ENCODE data around the gene SLC46A3. TPM values are rescaled to one million over a fixed set of nuclear protein-coding genes. Genes with fewer than 3 reads are reported as not detected.

The SLC46A3 gene
- polyA plus RNA-seq, 1 donor from 2014 or later, result 7.4 TPM

DNA sequence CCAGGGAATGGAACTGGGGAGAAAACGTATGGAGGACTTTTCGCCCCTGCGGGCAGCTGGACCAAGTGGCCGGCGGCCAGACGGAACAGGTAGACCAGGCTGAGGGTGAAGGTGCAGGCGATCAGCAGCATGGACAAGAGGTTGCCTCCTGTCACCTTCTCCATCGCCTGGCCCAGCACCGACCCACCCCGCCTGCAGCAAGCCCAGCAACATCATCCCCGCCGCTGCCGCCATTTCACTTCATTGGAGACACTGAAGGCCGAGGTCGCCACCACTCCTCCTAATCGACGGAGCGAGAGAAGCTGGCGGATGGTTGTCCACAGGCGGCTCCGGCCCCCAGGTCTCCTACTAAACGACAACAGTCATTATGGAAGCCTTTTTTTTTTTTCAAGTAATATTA, 5.0 kb upstream of the SLC46A3 start:
- Histone ChIP-seq H3K4me3 (ENCODE audit: low read length) (no peak overlapping the region), H3K4me2 (ENCODE audit: low read length) (no peak overlapping the region), H3K9me3 (ENCODE audit: low read length) (no peaks in the 10 kb centered on the region), H3K9ac (ENCODE audit: low read length) (no peak overlapping the region), H3K79me2 (replicated peaks; ENCODE audit: insufficient read depth, low read length) (no peaks in the 10 kb centered on the region), H2AFZ (ENCODE audit: low read depth, low read length) (no peak overlapping the region), H4K20me1 (ENCODE audit: insufficient read depth) (no peaks in the 10 kb centered on the region), H3K27ac (ENCODE audit: low read length) (no peak overlapping the region), H3K36me3 (ENCODE audit: insufficient read depth, low read length) (no peaks in the 10 kb centered on the region), H3F3A (ENCODE audit: insufficient read depth, low read length, poor library complexity, severe bottlenecking) (no peaks in the 10 kb centered on the region), H3K27me3 (ENCODE audit: insufficient read depth, low read depth, low read length) (no peaks in the 10 kb centered on the region), H3K9me2 (ENCODE audit: insufficient read depth, low read length) (no peaks in the 10 kb centered on the region)
- no peak for TF ChIP-seq TAF1 (IDR thresholded peaks at IDR 0.05; ENCODE audit: low read depth)
- no peak for TF ChIP-seq RAD21 (conservative IDR thresholded peaks at IDR 0.05)
- TF ChIP-seq, protein P1, sequence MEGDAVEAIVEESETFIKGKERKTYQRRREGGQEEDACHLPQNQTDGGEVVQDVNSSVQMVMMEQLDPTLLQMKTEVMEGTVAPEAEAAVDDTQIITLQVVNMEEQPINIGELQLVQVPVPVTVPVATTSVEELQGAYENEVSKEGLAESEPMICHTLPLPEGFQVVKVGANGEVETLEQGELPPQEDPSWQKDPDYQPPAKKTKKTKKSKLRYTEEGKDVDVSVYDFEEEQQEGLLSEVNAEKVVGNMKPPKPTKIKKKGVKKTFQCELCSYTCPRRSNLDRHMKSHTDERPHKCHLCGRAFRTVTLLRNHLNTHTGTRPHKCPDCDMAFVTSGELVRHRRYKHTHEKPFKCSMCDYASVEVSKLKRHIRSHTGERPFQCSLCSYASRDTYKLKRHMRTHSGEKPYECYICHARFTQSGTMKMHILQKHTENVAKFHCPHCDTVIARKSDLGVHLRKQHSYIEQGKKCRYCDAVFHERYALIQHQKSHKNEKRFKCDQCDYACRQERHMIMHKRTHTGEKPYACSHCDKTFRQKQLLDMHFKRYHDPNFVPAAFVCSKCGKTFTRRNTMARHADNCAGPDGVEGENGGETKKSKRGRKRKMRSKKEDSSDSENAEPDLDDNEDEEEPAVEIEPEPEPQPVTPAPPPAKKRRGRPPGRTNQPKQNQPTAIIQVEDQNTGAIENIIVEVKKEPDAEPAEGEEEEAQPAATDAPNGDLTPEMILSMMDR (IDR thresholded peaks at IDR 0.05; ENCODE audit: poor library complexity, severe bottlenecking), result no peak

DNA sequence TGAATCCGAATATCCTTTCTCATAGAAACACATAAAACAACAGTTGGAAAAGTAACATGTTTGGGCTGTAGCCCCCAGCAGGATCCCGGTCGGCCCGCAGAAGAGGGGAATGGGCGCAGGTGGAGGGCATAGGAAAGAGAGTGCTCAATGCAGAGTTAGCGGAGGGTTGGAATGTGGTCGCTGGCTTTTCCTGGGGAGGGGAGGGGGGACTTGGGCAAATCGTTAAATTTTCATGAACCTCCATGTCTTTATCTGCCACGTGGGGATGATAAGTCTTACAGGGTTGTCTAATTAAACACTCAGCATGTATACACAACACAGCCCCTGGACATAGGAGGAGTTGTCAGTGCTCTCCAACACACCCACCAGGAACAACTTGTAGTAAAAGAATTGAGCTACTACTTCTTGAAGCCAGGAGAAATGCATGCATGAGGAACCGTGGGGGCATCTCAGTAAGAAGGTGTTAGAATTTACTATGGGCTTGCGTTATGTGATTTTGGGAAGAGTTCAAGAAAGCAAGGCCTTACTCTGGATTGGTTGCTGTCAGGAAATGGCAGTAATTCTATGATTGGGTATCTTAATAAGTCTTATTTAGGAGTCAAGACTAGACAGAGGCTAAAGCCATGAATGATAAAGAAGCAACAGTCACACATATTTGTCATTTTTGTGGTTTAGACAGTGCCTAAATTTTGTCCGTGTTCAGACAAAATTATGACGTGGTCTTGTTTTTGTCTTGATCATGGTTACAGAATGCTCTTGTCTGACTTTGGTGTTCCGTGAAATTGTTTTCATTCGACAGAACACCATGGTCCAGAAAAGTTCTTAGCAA, 671 bp upstream of the SLC46A3 start:
- no peaks in the 10 kb centered on the region for H3K9me3 ChIP-seq (ENCODE audit: low read length)
- no peaks in the 10 kb centered on the region for H3K79me2 ChIP-seq (replicated peaks; ENCODE audit: insufficient read depth, low read length)
- peak overlapping the region; percentile 74 for H3K9ac ChIP-seq (ENCODE audit: low read length)
- H3K27me3 ChIP-seq (ENCODE audit: insufficient read depth, low read depth, low read length), result peaks cover 11% of the 10 kb centered on the region
- no peak overlapping the region for H3K27ac ChIP-seq (ENCODE audit: low read length)
- H2AFZ ChIP-seq (ENCODE audit: low read depth, low read length), result peak overlapping the region; percentile 67
- H4K20me1 ChIP-seq (ENCODE audit: insufficient read depth), result no peaks in the 10 kb centered on the region
- no peaks in the 10 kb centered on the region for H3K36me3 ChIP-seq (ENCODE audit: insufficient read depth, low read length)
- no peaks in the 10 kb centered on the region for H3K9me2 ChIP-seq (ENCODE audit: insufficient read depth, low read length)
- no peaks in the 10 kb centered on the region for H3F3A ChIP-seq (ENCODE audit: insufficient read depth, low read length, poor library complexity, severe bottlenecking)
- TF ChIP-seq, protein P1 (IDR thresholded peaks at IDR 0.05; ENCODE audit: poor library complexity, severe bottlenecking), result no peak
- TF ChIP-seq MXI1 (conservative IDR thresholded peaks at IDR 0.05; ENCODE audit: poor library complexity, severe bottlenecking) (no peak), EP300 (conservative IDR thresholded peaks at IDR 0.05; ENCODE audit: poor library complexity, severe bottlenecking) (no peak), TAF1 (IDR thresholded peaks at IDR 0.05; ENCODE audit: low read depth) (no peak), POLR2AphosphoS5 (IDR thresholded peaks at IDR 0.05) (no peak), RAD21 (conservative IDR thresholded peaks at IDR 0.05) (no peak), SMC3 (conservative IDR thresholded peaks at IDR 0.05; ENCODE audit: poor library complexity) (no peak), EZH2 (IDR thresholded peaks at IDR 0.05; ENCODE audit: borderline replicate concordance, insufficient read depth, low read length, poor library complexity, severe bottlenecking) (no peak)
- TF ChIP-seq, protein P2, sequence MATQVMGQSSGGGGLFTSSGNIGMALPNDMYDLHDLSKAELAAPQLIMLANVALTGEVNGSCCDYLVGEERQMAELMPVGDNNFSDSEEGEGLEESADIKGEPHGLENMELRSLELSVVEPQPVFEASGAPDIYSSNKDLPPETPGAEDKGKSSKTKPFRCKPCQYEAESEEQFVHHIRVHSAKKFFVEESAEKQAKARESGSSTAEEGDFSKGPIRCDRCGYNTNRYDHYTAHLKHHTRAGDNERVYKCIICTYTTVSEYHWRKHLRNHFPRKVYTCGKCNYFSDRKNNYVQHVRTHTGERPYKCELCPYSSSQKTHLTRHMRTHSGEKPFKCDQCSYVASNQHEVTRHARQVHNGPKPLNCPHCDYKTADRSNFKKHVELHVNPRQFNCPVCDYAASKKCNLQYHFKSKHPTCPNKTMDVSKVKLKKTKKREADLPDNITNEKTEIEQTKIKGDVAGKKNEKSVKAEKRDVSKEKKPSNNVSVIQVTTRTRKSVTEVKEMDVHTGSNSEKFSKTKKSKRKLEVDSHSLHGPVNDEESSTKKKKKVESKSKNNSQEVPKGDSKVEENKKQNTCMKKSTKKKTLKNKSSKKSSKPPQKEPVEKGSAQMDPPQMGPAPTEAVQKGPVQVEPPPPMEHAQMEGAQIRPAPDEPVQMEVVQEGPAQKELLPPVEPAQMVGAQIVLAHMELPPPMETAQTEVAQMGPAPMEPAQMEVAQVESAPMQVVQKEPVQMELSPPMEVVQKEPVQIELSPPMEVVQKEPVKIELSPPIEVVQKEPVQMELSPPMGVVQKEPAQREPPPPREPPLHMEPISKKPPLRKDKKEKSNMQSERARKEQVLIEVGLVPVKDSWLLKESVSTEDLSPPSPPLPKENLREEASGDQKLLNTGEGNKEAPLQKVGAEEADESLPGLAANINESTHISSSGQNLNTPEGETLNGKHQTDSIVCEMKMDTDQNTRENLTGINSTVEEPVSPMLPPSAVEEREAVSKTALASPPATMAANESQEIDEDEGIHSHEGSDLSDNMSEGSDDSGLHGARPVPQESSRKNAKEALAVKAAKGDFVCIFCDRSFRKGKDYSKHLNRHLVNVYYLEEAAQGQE (IDR thresholded peaks at IDR 0.05; ENCODE audit: borderline replicate concordance), result no peak
- H3K4me2 ChIP-seq (ENCODE audit: low read length), result peak overlapping the region; percentile 66
- peak overlapping the region; percentile 97 for H3K4me3 ChIP-seq (ENCODE audit: low read length)
